ENCODE data around the gene THAP2.

THAP2 gene

GRCh38 chr12:71703206-71703605, 39.1 kb downstream of the THAP2 start:
- DNase-seq (ENCODE audit: low read depth in 3 of 3): no peak

GRCh38 chr12:71704920-71705319, 40.8 kb downstream of the THAP2 start:
- no peak for DNase-seq (ENCODE audit: low read depth in 3 of 3)

GRCh38 chr12:71708658-71709057, 44.6 kb downstream of the THAP2 start:
- no peak for DNase-seq (ENCODE audit: low read depth in 3 of 3)

DNA sequence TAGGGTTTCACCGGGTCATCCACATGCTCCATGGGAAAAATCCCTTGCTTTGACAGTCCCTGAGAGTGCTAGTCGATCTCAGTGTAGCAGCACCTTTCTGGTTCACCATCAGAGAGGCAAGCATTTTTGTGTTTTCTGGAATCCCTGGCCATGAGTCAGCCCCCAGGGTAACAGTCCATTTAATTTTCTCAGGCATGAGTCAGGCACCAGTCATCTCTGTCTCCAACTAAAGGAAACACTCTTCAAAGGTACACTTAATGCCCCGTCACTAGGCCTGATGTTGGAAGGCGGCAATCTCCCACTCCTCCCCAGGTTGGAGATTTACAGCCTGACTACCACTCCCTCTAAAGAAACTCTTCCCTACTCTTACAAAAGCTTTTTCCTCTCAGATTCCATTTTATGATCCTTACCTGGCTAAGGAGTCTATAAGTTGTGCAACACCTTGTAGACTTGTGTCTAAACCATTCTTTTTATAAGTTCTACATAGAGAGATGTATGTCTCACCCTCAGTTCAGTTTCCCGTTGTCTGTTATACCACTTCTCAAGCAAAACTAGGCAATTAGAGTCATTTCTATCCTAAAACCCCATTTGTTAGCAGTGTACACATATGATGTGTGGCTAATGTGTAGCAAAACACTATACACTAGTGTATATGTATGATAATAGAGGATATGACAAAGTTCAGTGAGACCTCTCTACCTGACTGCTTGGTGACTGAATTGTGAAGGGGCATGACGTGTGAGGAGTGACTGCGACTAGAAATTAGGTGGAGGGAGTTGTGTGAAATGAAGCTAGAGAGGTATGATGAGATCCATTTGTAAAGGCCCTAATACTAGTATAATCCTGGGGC, 46.4 kb downstream of the THAP2 start:
- no peak for DNase-seq (ENCODE audit: low read depth in 3 of 3)

DNA sequence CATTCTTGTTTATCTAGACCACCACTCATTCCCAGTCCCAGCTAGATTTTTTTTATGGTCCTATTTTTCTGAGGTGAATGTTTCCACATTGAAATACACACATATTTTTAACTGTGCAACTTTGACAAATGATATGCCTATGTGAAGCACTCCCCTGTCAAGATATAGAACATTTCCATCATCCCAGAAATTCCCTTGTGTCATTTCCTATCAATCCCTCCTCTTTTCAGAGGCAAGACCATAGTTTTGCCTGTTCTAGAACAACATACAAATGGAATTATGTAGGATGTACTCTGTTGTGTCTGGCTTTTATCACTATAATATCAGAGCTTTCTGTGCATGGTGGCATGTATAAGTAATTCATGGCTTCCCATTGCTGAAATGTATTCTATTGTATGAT, 54.5 kb downstream of the THAP2 start:
- DNase-seq (ENCODE audit: low read depth in 3 of 3): no peak

GRCh38 chr12:71719647-71720370, 55.7 kb downstream of the THAP2 start:
- no peak for DNase-seq (ENCODE audit: low read depth in 3 of 3)

DNA sequence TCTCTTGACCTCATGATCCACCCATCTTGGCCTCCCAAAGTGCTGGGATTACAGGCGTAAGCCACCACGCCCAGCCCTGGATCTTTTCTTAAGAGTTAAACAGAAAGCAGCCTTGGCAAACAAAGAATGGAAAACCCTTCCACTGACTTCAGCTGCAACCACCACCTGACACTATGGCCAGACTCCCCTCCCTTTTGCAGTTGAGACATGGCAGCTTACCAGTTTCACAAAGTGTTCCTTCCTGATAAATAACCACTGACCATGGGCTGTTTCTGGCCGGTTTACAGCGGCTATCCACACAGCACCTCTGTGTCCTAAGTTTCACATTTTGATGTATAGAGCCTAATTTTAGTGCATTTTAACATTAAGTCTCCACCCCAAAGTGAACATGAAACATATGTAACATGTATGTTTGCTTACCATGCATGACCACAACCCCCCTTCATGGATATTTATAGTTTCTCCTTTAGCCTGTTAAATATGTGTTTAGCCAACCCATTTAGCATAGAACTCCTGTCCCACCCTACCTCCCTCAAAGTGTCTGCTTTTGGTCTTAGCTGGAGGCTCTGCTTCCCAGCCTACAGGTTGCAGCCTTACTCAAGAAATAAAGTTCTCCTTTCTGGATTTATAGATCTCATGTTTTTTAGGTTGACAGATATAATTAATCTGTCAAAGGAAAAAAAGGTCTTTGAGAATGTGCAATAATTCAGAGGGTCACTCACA, 57.8 kb downstream of the THAP2 start:
- DNase-seq (ENCODE audit: low read depth in 3 of 3): no peak

GRCh38 chr12:71725011-71725410, 60.9 kb downstream of the THAP2 start:
- no peak for DNase-seq (ENCODE audit: low read depth in 3 of 3)

DNA sequence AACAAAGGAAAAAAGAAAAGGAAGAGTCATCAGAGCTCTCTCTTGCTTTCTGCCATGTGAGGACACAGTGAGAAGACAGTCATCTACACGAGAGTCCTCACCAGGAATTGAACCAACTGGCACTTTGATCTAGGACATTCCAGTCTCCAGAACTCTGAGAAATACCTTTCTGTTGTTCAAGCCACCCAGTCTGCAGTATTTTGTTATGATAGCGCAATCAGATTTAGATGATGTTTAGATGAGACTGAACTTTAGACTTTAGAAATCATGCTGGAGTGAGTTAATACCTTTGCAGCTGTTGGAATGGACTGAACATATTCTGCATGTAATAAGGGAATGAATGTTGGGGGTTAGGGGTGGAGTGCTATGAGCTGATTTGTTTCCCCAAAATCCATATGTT, 62.4 kb downstream of the THAP2 start:
- no peak for DNase-seq (ENCODE audit: low read depth in 3 of 3)

GRCh38 chr12:71727958-71728357, 63.9 kb downstream of the THAP2 start:
- no peak for DNase-seq (ENCODE audit: low read depth in 3 of 3)
